Measurements from ENCODE around the gene HIBCH. TPM values are rescaled to one million over a fixed set of nuclear protein-coding genes. Genes with fewer than 3 reads are reported as not detected.
A peak's percentile ranks its signal among the peaks of the same experiment; 100 is the strongest.

Gene HIBCH
- total and polyA plus RNA-seq, 2 of the 4 experiments (the other 2 are of a cell fraction), result 8.8 to 11.9 TPM

GRCh38 chr2:190334479-190335224, 15.0 kb upstream of the HIBCH start:
- Histone ChIP-seq H3K9ac (ENCODE audit: low read depth, low read length) (no peak overlapping the region), H3K27ac (ENCODE audit: insufficient read depth, low read length) (no peak overlapping the region), H2BK20ac (ENCODE audit: low read depth, low read length) (no peak overlapping the region), H4K5ac (ENCODE audit: low read depth, low read length) (no peak overlapping the region), H4K8ac (ENCODE audit: low read depth in 2 of 2, low read length in 2 of 2) (no peak overlapping the region), H3K4me2 (ENCODE audit: low read depth, low read length) (no peak overlapping the region), H3K4ac (ENCODE audit: low read depth, low read length) (no peak overlapping the region), H3K27me3 (ENCODE audit: control insufficient read depth, insufficient read depth, low read length) (no peaks in the 10 kb centered on the region), H3K36me3 (ENCODE audit: control insufficient read depth, insufficient read depth, low read length) (no peaks in the 10 kb centered on the region), H3K18ac (ENCODE audit: low read depth, low read length) (no peak overlapping the region), H3K9me3 (ENCODE audit: control insufficient read depth, insufficient read depth, low read length) (no peaks in the 10 kb centered on the region), H2AFZ (replicated peaks; ENCODE audit: low read length, poor library complexity) (no peak overlapping the region), H3K79me1 (ENCODE audit: low read depth in 1 of 2, low read length in 2 of 2) (no peaks in the 10 kb centered on the region), H4K91ac (ENCODE audit: insufficient read depth, low read depth, low read length) (no peak overlapping the region), H2AK9ac (replicated peaks; ENCODE audit: low read depth, low read length, poor library complexity) (no peak overlapping the region), H3K4me1 (ENCODE audit: control insufficient read depth, insufficient read depth, low read length) (no peaks in the 10 kb centered on the region), H2BK120ac (ENCODE audit: low read depth, low read length) (no peak overlapping the region), H3K4me3 (ENCODE audit: insufficient read depth, low read depth, low read length) (no peak overlapping the region), H3K14ac (replicated peaks; ENCODE audit: low read depth, low read length) (no peak overlapping the region), H4K20me1 (ENCODE audit: insufficient read depth, low read length) (no peaks in the 10 kb centered on the region), H3K9me1 (ENCODE audit: insufficient read depth, low read length) (no peaks in the 10 kb centered on the region), H2AK5ac (ENCODE audit: low read depth, low read length) (no peak overlapping the region), H2BK5ac (ENCODE audit: low read depth, low read length, poor library complexity, severe bottlenecking) (no peak overlapping the region), H2BK15ac (ENCODE audit: low read depth, low read length) (no peak overlapping the region), H3K23ac (ENCODE audit: low read depth, low read length) (no peak overlapping the region), H3K56ac (ENCODE audit: extremely low read depth, insufficient read depth, low read length) (no peak overlapping the region)
- DNase-seq (no peak), ATAC-seq (ENCODE audit: low read depth) (peak; percentile 44; the same call in 1 of the 2 replicates)
- intact Hi-C loops (cut with micrococcal nuclease), result no loop called here
- POLR2A ChIA-PET (ENCODE audit: unreplicated experiment), result no interaction called here
- in situ Hi-C loops (cut with MboI; ENCODE audit: low sequenced_read_pairs), result no loop called here
- TF ChIP-seq RCOR1 (IDR thresholded peaks at IDR 0.05; ENCODE audit: insufficient replicate concordance, low read length) (no peak), ELK1 (IDR thresholded peaks at IDR 0.05; ENCODE audit: borderline replicate concordance, low read depth, low read length) (no peak), MAZ (IDR thresholded peaks at IDR 0.05; ENCODE audit: borderline replicate concordance, low read depth, low read length) (no peak), FOS (IDR thresholded peaks at IDR 0.05; ENCODE audit: low read depth, low read length) (no peak), NFE2L2 (IDR thresholded peaks at IDR 0.05; ENCODE audit: low read depth, low read length) (no peak), RAD21 (IDR thresholded peaks at IDR 0.05; ENCODE audit: low read length) (no peak), SMC3 (IDR thresholded peaks at IDR 0.05; ENCODE audit: low read depth, low read length) (no peak), RFX5 (IDR thresholded peaks at IDR 0.05; ENCODE audit: low read depth, low read length) (no peak), CEBPB (IDR thresholded peaks at IDR 0.05; ENCODE audit: low read depth, low read length) (no peak), POLR2A (IDR thresholded peaks at IDR 0.05; ENCODE audit: low read depth, low read length) (no peak), MAFK (IDR thresholded peaks at IDR 0.05; ENCODE audit: low read depth, low read length) (no peak), USF2 (IDR thresholded peaks at IDR 0.05; ENCODE audit: low read depth, low read length) (no peak), CHD1 (IDR thresholded peaks at IDR 0.05; ENCODE audit: low read depth, low read length) (no peak), MXI1 (IDR thresholded peaks at IDR 0.05; ENCODE audit: borderline replicate concordance, low read depth, low read length) (no peak)
- TF ChIP-seq, protein P1, sequence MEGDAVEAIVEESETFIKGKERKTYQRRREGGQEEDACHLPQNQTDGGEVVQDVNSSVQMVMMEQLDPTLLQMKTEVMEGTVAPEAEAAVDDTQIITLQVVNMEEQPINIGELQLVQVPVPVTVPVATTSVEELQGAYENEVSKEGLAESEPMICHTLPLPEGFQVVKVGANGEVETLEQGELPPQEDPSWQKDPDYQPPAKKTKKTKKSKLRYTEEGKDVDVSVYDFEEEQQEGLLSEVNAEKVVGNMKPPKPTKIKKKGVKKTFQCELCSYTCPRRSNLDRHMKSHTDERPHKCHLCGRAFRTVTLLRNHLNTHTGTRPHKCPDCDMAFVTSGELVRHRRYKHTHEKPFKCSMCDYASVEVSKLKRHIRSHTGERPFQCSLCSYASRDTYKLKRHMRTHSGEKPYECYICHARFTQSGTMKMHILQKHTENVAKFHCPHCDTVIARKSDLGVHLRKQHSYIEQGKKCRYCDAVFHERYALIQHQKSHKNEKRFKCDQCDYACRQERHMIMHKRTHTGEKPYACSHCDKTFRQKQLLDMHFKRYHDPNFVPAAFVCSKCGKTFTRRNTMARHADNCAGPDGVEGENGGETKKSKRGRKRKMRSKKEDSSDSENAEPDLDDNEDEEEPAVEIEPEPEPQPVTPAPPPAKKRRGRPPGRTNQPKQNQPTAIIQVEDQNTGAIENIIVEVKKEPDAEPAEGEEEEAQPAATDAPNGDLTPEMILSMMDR (conservative IDR thresholded peaks at IDR 0.05; ENCODE audit: low read depth, low read length), result no peak
- WGBS, 2 experiments (ENCODE audit: extremely low coverage in 2 of 2, insufficient read length in 1 of 2), result 100% methylated on average over 1 of the region's 8 CpGs; no CpG with 5 or more reads in 1 of the 2 experiments
- dilution Hi-C loops (cut with HindIII; ENCODE audit: low sequenced_read_pairs, unreplicated experiment), result no loop called here
- CTCF ChIA-PET, result no interaction called here
- no TSS peak for BruUV-seq (replicated peaks)
